Vagina (tissue), 2 donors: ENCODE measurements around the gene PCSK2. TPM values are rescaled to one million over a fixed set of nuclear protein-coding genes. Genes with fewer than 3 reads are reported as not detected.

Experiments
- DNase-seq, 2 donors: peaks; one replicate each; pipeline ENCODE4 v3.0.0-alpha.2; 2017; ENCODE audit errors: extremely low spot score in 2 of 2
- H3K27ac ChIP-seq: fragments of 200-600 bp; sonication (generic); one replicate; pipeline ENCODE4 v1.5.1; 2019
- H3K27me3 ChIP-seq: fragments of 200-600 bp; sonication (generic); one replicate; pipeline ENCODE4 v1.5.1; 2019
- H3K36me3 ChIP-seq, 2 donors: fragments of 200-600 bp; sonication (generic); one replicate each; pipeline ENCODE4 v1.5.1; 2017 to 2019
- H3K4me1 ChIP-seq: fragments of 200-600 bp; sonication (generic); one replicate; pipeline ENCODE4 v1.5.1; 2019
- H3K4me3 ChIP-seq, 2 donors: fragments of 200-600 bp; sonication (generic); 1 replicate in 1 of 2; 2 replicates in 1 of 2; pipeline ENCODE4 v1.5.1; 2016 to 2019
- H3K9me3 ChIP-seq: fragments of 200-600 bp; sonication (generic); one replicate; pipeline ENCODE4 v1.5.1; 2019
- POLR2A ChIP-seq, 2 donors: fragments of 450-650 bp; IDR thresholded peaks; one replicate each; pipeline ENCODE4 v1.6.1; 2017; ENCODE audit warnings: antibody characterized with exemption in 2 of 2, mild to moderate bottlenecking in 2 of 2, moderate library complexity in 2 of 2
- POLR2AphosphoS5 ChIP-seq, 2 donors: sonication (generic); formaldehyde crosslinking; IDR thresholded peaks; one replicate each; pipeline ENCODE4 v1.9.0; 2017; ENCODE audit warnings: antibody characterized with exemption in 2 of 2, mild to moderate bottlenecking in 2 of 2, low read depth in 1 of 2; ENCODE audit not compliant: insufficient read depth in 1 of 2
- intact Hi-C: fragments of 100-400 bp; cut with DNase I; formaldehyde crosslinking; loops from one replicate; pipeline ENCODE4 v1.15.1; 2023
- small RNA-seq: library from RNA; depleted of rRNA; stranded (forward); fragments of <200 nt; gene quantifications from one replicate; pipeline ENCODE3, GENCODE V24; 2016
- total RNA-seq: library from RNA; depleted of rRNA; stranded (reverse); fragments of >200 nt; gene quantifications from one replicate; pipeline ENCODE4 v1.2.3, GENCODE V29; 2016
- TF ChIP-seq, protein P1 (sequence below), 3 experiments: fragments of 450-650 bp in 2 of 3; fragments of 200-600 bp in 1 of 3; sonication (generic) in 1 of 3; IDR thresholded peaks; one replicate each; pipeline ENCODE4 v1.5.1; 2017 to 2019; ENCODE audit warnings: antibody characterized with exemption in 3 of 3, mild to moderate bottlenecking in 2 of 3, moderate library complexity in 2 of 3

Gene PCSK2
- total RNA-seq, 1 donor from 2014 or later, result 0.98 TPM

DNA sequence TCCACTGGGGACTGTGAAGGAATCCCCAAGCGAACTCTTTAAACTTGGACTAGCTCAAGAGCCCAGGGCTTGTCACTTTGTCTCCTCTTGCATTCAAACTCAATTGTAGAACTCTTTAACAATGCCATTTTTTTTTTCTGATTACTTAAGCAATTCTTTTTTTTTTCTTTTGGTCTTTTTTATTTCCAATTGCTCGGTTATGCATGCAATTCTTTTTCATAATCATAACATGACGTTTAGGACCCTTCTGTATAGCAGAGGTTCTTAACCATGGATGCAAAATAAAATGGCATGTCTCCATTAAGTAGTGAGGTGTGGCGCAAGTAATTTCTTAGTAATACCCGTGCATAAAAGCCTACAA is 304.8 kb downstream of the PCSK2 start:
- H3K27me3 ChIP-seq, result no peaks in the 10 kb centered on the region
- no peaks in the 10 kb centered on the region for H3K36me3 ChIP-seq
- intact Hi-C loops, result loop anchor here (10.0 kb wide), 2 partner anchors 153 to 363 kb away; partner anchors contain the start of gene RRBP1
- H3K4me1 ChIP-seq, result peaks cover 20% of the 10 kb centered on the region
- H3K4me3 ChIP-seq, result peak overlapping the region; percentile 46 to 49
- TF ChIP-seq POLR2A (IDR thresholded peaks at IDR 0.05), result no peak
- TF ChIP-seq POLR2AphosphoS5 (IDR thresholded peaks at IDR 0.05; ENCODE audit: insufficient read depth in 1 of 2, low read depth in 1 of 2), result no peak
- TF ChIP-seq, protein P1, sequence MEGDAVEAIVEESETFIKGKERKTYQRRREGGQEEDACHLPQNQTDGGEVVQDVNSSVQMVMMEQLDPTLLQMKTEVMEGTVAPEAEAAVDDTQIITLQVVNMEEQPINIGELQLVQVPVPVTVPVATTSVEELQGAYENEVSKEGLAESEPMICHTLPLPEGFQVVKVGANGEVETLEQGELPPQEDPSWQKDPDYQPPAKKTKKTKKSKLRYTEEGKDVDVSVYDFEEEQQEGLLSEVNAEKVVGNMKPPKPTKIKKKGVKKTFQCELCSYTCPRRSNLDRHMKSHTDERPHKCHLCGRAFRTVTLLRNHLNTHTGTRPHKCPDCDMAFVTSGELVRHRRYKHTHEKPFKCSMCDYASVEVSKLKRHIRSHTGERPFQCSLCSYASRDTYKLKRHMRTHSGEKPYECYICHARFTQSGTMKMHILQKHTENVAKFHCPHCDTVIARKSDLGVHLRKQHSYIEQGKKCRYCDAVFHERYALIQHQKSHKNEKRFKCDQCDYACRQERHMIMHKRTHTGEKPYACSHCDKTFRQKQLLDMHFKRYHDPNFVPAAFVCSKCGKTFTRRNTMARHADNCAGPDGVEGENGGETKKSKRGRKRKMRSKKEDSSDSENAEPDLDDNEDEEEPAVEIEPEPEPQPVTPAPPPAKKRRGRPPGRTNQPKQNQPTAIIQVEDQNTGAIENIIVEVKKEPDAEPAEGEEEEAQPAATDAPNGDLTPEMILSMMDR (IDR thresholded peaks at IDR 0.05), result no peak
- no peaks in the 10 kb centered on the region for H3K9me3 ChIP-seq
- peak overlapping the region; percentile 56 for H3K27ac ChIP-seq
- no peak for DNase-seq

DNA sequence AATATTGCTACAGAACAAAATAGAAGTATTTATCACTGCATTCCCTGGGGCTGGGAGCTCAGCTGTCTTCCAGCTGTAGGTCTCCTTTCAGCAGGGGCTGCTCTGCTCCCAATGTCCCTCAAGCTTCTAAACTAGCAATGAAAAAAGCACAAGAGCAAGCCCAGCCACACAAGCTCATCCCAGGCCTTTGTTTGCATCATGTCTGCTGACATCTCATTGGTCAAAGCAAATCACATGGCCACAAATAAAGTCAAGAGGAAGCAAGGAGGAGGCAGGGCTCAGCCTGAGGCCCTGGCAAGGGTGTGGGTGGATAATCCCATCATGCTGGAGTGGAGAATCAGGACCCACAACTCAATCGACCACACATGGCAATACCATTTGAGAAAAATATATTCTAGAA is 306.6 kb downstream of the PCSK2 start:
- no peak overlapping the region for H3K4me3 ChIP-seq
- no peaks in the 10 kb centered on the region for H3K9me3 ChIP-seq
- H3K4me1 ChIP-seq, result peaks cover 24% of the 10 kb centered on the region
- no peaks in the 10 kb centered on the region for H3K36me3 ChIP-seq
- TF ChIP-seq, protein P1 (IDR thresholded peaks at IDR 0.05), result no peak
- no peak for TF ChIP-seq POLR2A (IDR thresholded peaks at IDR 0.05)
- no peak for TF ChIP-seq POLR2AphosphoS5 (IDR thresholded peaks at IDR 0.05; ENCODE audit: insufficient read depth in 1 of 2, low read depth in 1 of 2)
- DNase-seq, result no peak
- intact Hi-C loops, result loop anchor here (10.0 kb wide), 2 partner anchors 151 to 361 kb away; partner anchors contain the start of gene RRBP1
- H3K27me3 ChIP-seq, result no peaks in the 10 kb centered on the region
- no peak overlapping the region for H3K27ac ChIP-seq

DNA sequence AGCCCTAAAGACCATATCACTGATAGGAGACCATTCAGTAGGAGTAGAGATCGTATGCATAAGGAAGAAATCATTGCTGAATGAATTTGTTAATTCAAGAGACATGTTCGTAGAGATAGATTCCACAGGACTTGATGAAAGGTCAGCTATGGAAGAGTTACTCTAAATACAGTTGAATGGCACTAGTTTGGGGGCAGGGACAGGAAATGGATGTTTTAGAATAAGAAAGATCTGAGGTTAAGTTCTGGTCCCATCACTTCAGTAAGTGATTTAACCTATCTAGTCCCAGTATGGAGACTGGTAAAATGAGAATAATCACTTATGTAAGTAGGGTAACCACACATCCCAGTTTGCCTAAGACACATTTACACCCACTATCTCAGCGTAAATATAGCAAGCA is 307.2 kb downstream of the PCSK2 start:
- peaks cover 24% of the 10 kb centered on the region for H3K4me1 ChIP-seq
- intact Hi-C loops, result loop anchor here (10.0 kb wide), 2 partner anchors 151 to 361 kb away; partner anchors contain the start of gene RRBP1
- H3K9me3 ChIP-seq, result no peaks in the 10 kb centered on the region
- no peaks in the 10 kb centered on the region for H3K36me3 ChIP-seq
- H3K27me3 ChIP-seq, result no peaks in the 10 kb centered on the region
- no peak overlapping the region for H3K4me3 ChIP-seq
- H3K27ac ChIP-seq, result no peak overlapping the region
- DNase-seq, result no peak
- TF ChIP-seq, protein P1 (IDR thresholded peaks at IDR 0.05), result no peak
- TF ChIP-seq POLR2AphosphoS5 (IDR thresholded peaks at IDR 0.05; ENCODE audit: insufficient read depth in 1 of 2, low read depth in 1 of 2) (no peak), POLR2A (IDR thresholded peaks at IDR 0.05) (no peak)

Small RNA genes within 50 kb of the gene (small RNA-seq; reads per million reads assigned to genes)
- gene AL359511.1 (not detected), gene RNU1-131P (not detected), gene RNU6-27P (not detected)
